H1 (cell line): ENCODE data around the gene PCP4. TPM values are rescaled to one million over a fixed set of nuclear protein-coding genes. Genes with fewer than 3 reads are reported as not detected.

Source experiments
- CTCF ChIA-PET: fragments of 300-600 bp; sonication (Branson Sonifier 250); formaldehyde crosslinking; loops from one replicate; lab custom pipeline; 2021; ENCODE audit not compliant: partially characterized antibody; lab: Charles Lee
- POLR2A ChIA-PET: fragments of 300-600 bp; sonication (Branson Sonifier 250); formaldehyde crosslinking; loops from one replicate; lab custom pipeline; 2021; ENCODE audit warnings: inconsistent platforms; ENCODE audit not compliant: partially characterized antibody; lab: Charles Lee
- DNase-seq, 2 experiments: peaks; one replicate each; pipeline versions ENCODE4 v3.0.0 to v3.0.0-alpha.2; 2010 to 2022; ENCODE audit warnings: low spot score in 2 of 2, low read depth in 1 of 2, mixed read lengths in 1 of 2
- FAIRE-seq: peaks from 2 replicates; lab custom pipeline; 2011; peaks lifted over from hg19 to GRCh38; lab: Jason Lieb, UNC
- H2AFZ ChIP-seq: 2 replicates; pipeline ENCODE4 v1.8.1; 2012; ENCODE audit warnings: low read length, inconsistent platforms
- H2AK5ac ChIP-seq: 2 replicates; pipeline ENCODE4 v1.6.1; 2013; ENCODE audit warnings: low read depth, low read length
- H2BK120ac ChIP-seq: replicated peaks from 2 replicates; pipeline ENCODE3; 2013; ENCODE audit warnings: low read depth, low read length, inconsistent platforms
- H2BK12ac ChIP-seq: 2 replicates; pipeline ENCODE4 v1.6.1; 2013; ENCODE audit warnings: low read depth, low read length
- H2BK15ac ChIP-seq: 2 replicates; pipeline ENCODE4 v1.6.1; 2013; ENCODE audit warnings: low read length
- H2BK20ac ChIP-seq: 2 replicates; pipeline ENCODE4 v1.6.1; 2013; ENCODE audit warnings: low read length
- H2BK5ac ChIP-seq: 2 replicates; pipeline ENCODE4 v1.6.1; 2013; ENCODE audit warnings: low read depth, low read length
- H3K14ac ChIP-seq: 2 replicates; pipeline ENCODE4 v1.6.1; 2013; ENCODE audit warnings: inconsistent platforms; ENCODE audit not compliant: insufficient read length
- H3K18ac ChIP-seq: 2 replicates; pipeline ENCODE4 v1.6.1; 2013; ENCODE audit warnings: low read length; ENCODE audit errors: extremely low read depth
- H3K23ac ChIP-seq: 2 replicates; pipeline ENCODE4 v1.6.1; 2013; ENCODE audit warnings: inconsistent platforms; ENCODE audit not compliant: insufficient read length
- H3K23me2 ChIP-seq: 2 replicates; pipeline ENCODE4 v1.6.1; 2013; ENCODE audit warnings: low read depth, low read length
- H3K27ac ChIP-seq: 2 replicates; pipeline ENCODE4 v1.6.1; 2011; ENCODE audit warnings: low read depth, low read length, inconsistent platforms
- H3K27me3 ChIP-seq, 4 experiments: replicated peaks in 1 of 4; 1 replicate in 1 of 4; 2 replicates in 3 of 4; pipeline versions ENCODE4 v1.6.1 to v1.8.1; 2011 to 2013; ENCODE audit warnings: low read length in 3 of 4, mild to moderate bottlenecking in 3 of 4, inconsistent platforms in 2 of 4, mixed read lengths in 2 of 4, moderate library complexity in 1 of 4; ENCODE audit not compliant: control insufficient read depth in 3 of 4, insufficient read depth in 3 of 4; ENCODE audit errors: extremely low read depth in 1 of 4
- H3K36me3 ChIP-seq, 4 experiments: 2 replicates each; pipeline versions ENCODE4 v1.6.1 to v1.8.1; 2011 to 2013; ENCODE audit warnings: mild to moderate bottlenecking in 4 of 4, low read length in 3 of 4, moderate library complexity in 2 of 4, control low read depth in 1 of 4, inconsistent platforms in 1 of 4; ENCODE audit not compliant: insufficient read depth in 4 of 4, control insufficient read depth in 2 of 4
- H3K4ac ChIP-seq: replicated peaks from 2 replicates; pipeline ENCODE3; 2013; ENCODE audit warnings: low read length, low read depth, mixed read lengths, inconsistent platforms; ENCODE audit not compliant: insufficient read length
- H3K4me1 ChIP-seq, 4 experiments: replicated peaks in 1 of 4; 1 replicate in 1 of 4; 2 replicates in 3 of 4; pipeline versions ENCODE4 v1.6.1 to v1.8.1; 2011 to 2013; ENCODE audit warnings: low read length in 3 of 4, inconsistent platforms in 2 of 4, mixed read lengths in 1 of 4; ENCODE audit not compliant: insufficient read depth in 4 of 4, control insufficient read depth in 3 of 4
- H3K4me2 ChIP-seq, 2 experiments: 2 replicates each; pipeline versions ENCODE4 v1.6.1 to v1.8.1; 2011 to 2013; ENCODE audit warnings: low read depth in 2 of 2, low read length in 2 of 2, control low read depth in 1 of 2, inconsistent platforms in 1 of 2, mild to moderate bottlenecking in 1 of 2; ENCODE audit not compliant: insufficient read depth in 1 of 2
- H3K4me3 ChIP-seq, 4 experiments: fragments of 200-600, 300-600 bp in 1 of 4; sonication (generic), shearing (Covaris generic), sonication (Bioruptor Twin) in 1 of 4; 2 replicates each; pipeline versions ENCODE4 v1.5.1 to v1.8.1; 2011 to 2016; ENCODE audit warnings: low read length in 4 of 4, low read depth in 3 of 4, control low read depth in 2 of 4, inconsistent platforms in 2 of 4, mild to moderate bottlenecking in 2 of 4, mixed read lengths in 1 of 4, moderate library complexity in 1 of 4; ENCODE audit not compliant: insufficient read depth in 2 of 4; ENCODE audit errors: extremely low read depth in 1 of 4
- H3K56ac ChIP-seq: replicated peaks from 2 replicates; pipeline ENCODE3; 2013; ENCODE audit warnings: low read depth, mild to moderate bottlenecking, mixed read lengths, low read length, inconsistent platforms; ENCODE audit not compliant: insufficient read length
- H3K79me1 ChIP-seq: 2 replicates; pipeline ENCODE4 v1.6.1; 2013; ENCODE audit warnings: low read depth, low read length, control low read depth
- H3K79me2 ChIP-seq, 2 experiments: 2 replicates each; pipeline versions ENCODE4 v1.6.1 to v1.8.1; 2012 to 2013; ENCODE audit warnings: low read length in 2 of 2, mild to moderate bottlenecking in 2 of 2, inconsistent platforms in 1 of 2; ENCODE audit not compliant: insufficient read depth in 2 of 2, control insufficient read depth in 1 of 2
- H3K9ac ChIP-seq, 4 experiments: replicated peaks in 1 of 4; 1 replicate in 1 of 4; 2 replicates in 3 of 4; pipeline versions ENCODE4 v1.6.1 to v1.8.1; 2011 to 2013; ENCODE audit warnings: low read depth in 3 of 4, low read length in 3 of 4, control low read depth in 2 of 4, mild to moderate bottlenecking in 2 of 4, moderate library complexity in 2 of 4, inconsistent platforms in 1 of 4; ENCODE audit errors: extremely low read depth in 1 of 4
- H3K9me3 ChIP-seq, 2 experiments: 2 replicates each; pipeline versions ENCODE4 v1.6.1 to v1.8.1; 2012 to 2013; ENCODE audit warnings: mild to moderate bottlenecking in 2 of 2, moderate library complexity in 2 of 2, control low read depth in 1 of 2, inconsistent platforms in 1 of 2, low read depth in 1 of 2, low read length in 1 of 2, mixed read lengths in 1 of 2; ENCODE audit not compliant: insufficient read depth in 2 of 2
- H4K20me1 ChIP-seq, 2 experiments: replicated peaks in 1 of 2; 2 replicates each; pipeline versions ENCODE3 to v1.8.1; 2011 to 2013; ENCODE audit warnings: inconsistent platforms in 2 of 2, low read length in 2 of 2, mild to moderate bottlenecking in 1 of 2; ENCODE audit not compliant: insufficient read depth in 2 of 2, control insufficient read depth in 1 of 2
- H4K5ac ChIP-seq: 2 replicates; pipeline ENCODE4 v1.6.1; 2013; ENCODE audit warnings: low read length, low read depth, mixed read lengths, inconsistent platforms; ENCODE audit not compliant: insufficient read length
- H4K8ac ChIP-seq: 2 replicates; pipeline ENCODE4 v1.8.0; 2013; ENCODE audit warnings: mild to moderate bottlenecking, moderate library complexity, low read length, inconsistent platforms; ENCODE audit not compliant: insufficient read depth; ENCODE audit errors: extremely low read depth
- H4K91ac ChIP-seq: replicated peaks from 2 replicates; pipeline ENCODE3; 2013; ENCODE audit warnings: low read length, mixed read lengths, inconsistent platforms; ENCODE audit not compliant: insufficient read length
- CREB1 ChIP-seq: IDR thresholded peaks from 2 replicates; pipeline ENCODE4 v1.6.1; 2012; ENCODE audit warnings: inconsistent platforms
- KDM4A ChIP-seq: IDR thresholded peaks from one replicate; pipeline ENCODE4 v1.7.1; 2012; ENCODE audit warnings: low read depth, mild to moderate bottlenecking, moderate library complexity, low read length, inconsistent platforms; ENCODE audit not compliant: severe bottlenecking
- SIRT6 ChIP-seq: IDR thresholded peaks from one replicate; pipeline ENCODE4 v1.7.1; 2012; ENCODE audit warnings: low read length, inconsistent platforms
- TCF12 ChIP-seq: IDR thresholded peaks from 2 replicates; pipeline ENCODE4 v1.6.1; 2011; ENCODE audit warnings: low read depth, mild to moderate bottlenecking, low read length
- WGBS, 2 experiments: shearing (Covaris generic) in 1 of 2; methylation state at CpG; one replicate each; pipeline versions ENCODE4 v1.1.6 to v1.1.7; 2013 to 2015; ENCODE audit warnings: low lambda C conversion rate in 2 of 2, mixed read lengths in 2 of 2, inconsistent platforms in 1 of 2, low coverage in 1 of 2, missing lambda C conversion rate in 1 of 2; ENCODE audit not compliant: insufficient replicate concordance in 2 of 2, insufficient coverage in 1 of 2, insufficient read length in 1 of 2; ENCODE audit errors: extremely low coverage in 1 of 2, missing lambda C conversion rate in 1 of 2; 5-methylcytosine and 5-hydroxymethylcytosine counted together
- polyA plus RNA-seq, 7 experiments: library from polyadenylated mRNA; depleted of rRNA in 3 of 7; stranded (reverse) in 5 of 7; unstranded in 2 of 7; fragments of >200 nt in 5 of 7; fragments of 200-250 nt in 2 of 7; gene quantifications; 1 replicate in 5 of 7; 2 replicates in 1 of 7; 4 replicates in 1 of 7; pipeline versions ENCODE4 v1.2.1 to v1.2.3, GENCODE V29; 2011 to 2013; ENCODE audit warnings: missing spikeins in 2 of 7, mixed read lengths in 2 of 7
- total RNA-seq: library from RNA; stranded (reverse); fragmentation: NEBNext Ultra II Directional; extraction: Animal tissue kit (Norgen Biotek cat#: 25700); gene quantifications from 2 replicates; pipeline ENCODE4 v1.2.1, GENCODE V29; 2021

Gene PCP4
- total and polyA plus RNA-seq, 2 of the 8 experiments (the other 6 are each of a cell fraction or from before 2014, with no cell fraction given), result 1.8 to 2.4 TPM

- TF ChIP-seq TCF12, result no peak
- no peak for TF ChIP-seq SIRT6
- TF ChIP-seq CREB1, result no peak
- TF ChIP-seq KDM4A, result no peak
- Histone ChIP-seq H3K23ac (no peak overlapping the region), H3K18ac (no peak overlapping the region), H3K27me3 (no peaks in the 10 kb centered on the region), H3K4me1 (peaks cover 0 to 7% (median 0%) of the 10 kb centered on the region in 4 experiments; a peak in 1 of 7 replicates), H3K36me3 (no peaks in the 10 kb centered on the region), H3K56ac (no peak overlapping the region), H2AK5ac (no peak overlapping the region), H4K5ac (no peak overlapping the region), H2BK15ac (no peak overlapping the region), H2BK20ac (no peak overlapping the region), H3K79me1 (no peaks in the 10 kb centered on the region), H2BK12ac (no peak overlapping the region), H3K9ac (no peak overlapping the region), H3K27ac (no peak overlapping the region), H2AFZ (no peak overlapping the region), H3K23me2 (no peaks in the 10 kb centered on the region), H4K8ac (no peak overlapping the region), H3K14ac (no peak overlapping the region), H4K20me1 (no peaks in the 10 kb centered on the region), H3K9me3 (no peaks in the 10 kb centered on the region; a peak in 1 of 4 replicates), H3K79me2 (no peaks in the 10 kb centered on the region), H3K4ac (no peak overlapping the region), H2BK5ac (no peak overlapping the region), H4K91ac (no peak overlapping the region), H3K4me3 (no peak overlapping the region), H2BK120ac (no peak overlapping the region), H3K4me2 (no peak overlapping the region)
- POLR2A ChIA-PET, result no interaction called here
- WGBS, 2 experiments, result 89% methylated on average over 5 of the region's 5 CpGs; no CpG with 5 or more reads in 1 of the 2 experiments
- CTCF ChIA-PET, result interaction anchor here (1.0 kb wide), 1 partner anchor 277 kb away, joined by 3 read pairs; no protein-coding TSS in a partner anchor
- DNase-seq (no peak), FAIRE-seq (no peak)
Observed at GRCh38 chr21:39843916-39844315, 23.3 kb upstream of the PCP4 start.
